ENCODE measurements around the gene STARD3. TPM values are rescaled to one million over a fixed set of nuclear protein-coding genes. Genes with fewer than 3 reads are reported as not detected.

STARD3 gene
- total and polyA plus RNA-seq, 2 of the 13 experiments (the other 11 are each of a cell fraction or from before 2014, with no cell fraction given): 34.6 to 100 TPM

- no peak for TF ChIP-seq ARHGAP35 (CRISPR knock-in tag; IDR thresholded peaks at IDR 0.05; ENCODE audit: borderline replicate concordance)
- no peak for TF ChIP-seq ATF4 (CRISPR knock-in tag; IDR thresholded peaks at IDR 0.05)
- TF ChIP-seq SPEN (CRISPR knock-in tag; IDR thresholded peaks at IDR 0.05; ENCODE audit: low read depth): peak; percentile 67; the same call in 1 of the 2 replicates
- peak; percentile 66 for TF ChIP-seq UBTF (CRISPR knock-in tag; IDR thresholded peaks at IDR 0.05)
- TF ChIP-seq ZNF501 (CRISPR knock-in tag; IDR thresholded peaks at IDR 0.05): no peak
- TF ChIP-seq SRSF9 (IDR thresholded peaks at IDR 0.05; ENCODE audit: borderline replicate concordance, insufficient read depth, low read depth, low read length, poor library complexity, severe bottlenecking): no peak
- no peak for TF ChIP-seq ZKSCAN5 (CRISPR knock-in tag; IDR thresholded peaks at IDR 0.05)
- no peak; the same call in 1 of the 2 replicates for TF ChIP-seq ZNF318 (CRISPR knock-in tag; IDR thresholded peaks at IDR 0.05)
- TF ChIP-seq, protein P1, sequence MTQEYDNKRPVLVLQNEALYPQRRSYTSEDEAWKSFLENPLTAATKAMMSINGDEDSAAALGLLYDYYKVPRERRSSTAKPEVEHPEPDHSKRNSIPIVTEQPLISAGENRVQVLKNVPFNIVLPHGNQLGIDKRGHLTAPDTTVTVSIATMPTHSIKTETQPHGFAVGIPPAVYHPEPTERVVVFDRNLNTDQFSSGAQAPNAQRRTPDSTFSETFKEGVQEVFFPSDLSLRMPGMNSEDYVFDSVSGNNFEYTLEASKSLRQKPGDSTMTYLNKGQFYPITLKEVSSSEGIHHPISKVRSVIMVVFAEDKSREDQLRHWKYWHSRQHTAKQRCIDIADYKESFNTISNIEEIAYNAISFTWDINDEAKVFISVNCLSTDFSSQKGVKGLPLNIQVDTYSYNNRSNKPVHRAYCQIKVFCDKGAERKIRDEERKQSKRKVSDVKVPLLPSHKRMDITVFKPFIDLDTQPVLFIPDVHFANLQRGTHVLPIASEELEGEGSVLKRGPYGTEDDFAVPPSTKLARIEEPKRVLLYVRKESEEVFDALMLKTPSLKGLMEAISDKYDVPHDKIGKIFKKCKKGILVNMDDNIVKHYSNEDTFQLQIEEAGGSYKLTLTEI (CRISPR knock-in tag; conservative IDR thresholded peaks at IDR 0.05): no peak
- TF ChIP-seq REXO4 (CRISPR knock-in tag; IDR thresholded peaks at IDR 0.05; ENCODE audit: borderline replicate concordance): no peak
- no peak; the same call in 1 of the 2 replicates for TF ChIP-seq ZNF619 (CRISPR knock-in tag; IDR thresholded peaks at IDR 0.05)
- TF ChIP-seq SOX5 (CRISPR knock-in tag; IDR thresholded peaks at IDR 0.05; ENCODE audit: borderline replicate concordance): peak; percentile 49; the same call in 1 of the 2 replicates
These were observed 37.9 kb downstream of the STARD3 start (continued) for GRCh38 chr17:39674702-39675389.

Data from HepG2 (cell line).